ENCODE measurements around the gene ATP8B1. TPM values are rescaled to one million over a fixed set of nuclear protein-coding genes. Genes with fewer than 3 reads are reported as not detected.

The ATP8B1 gene
- polyA plus RNA-seq, 3 donors: 0.02 to 0.11 (median 0.03) TPM

DNA sequence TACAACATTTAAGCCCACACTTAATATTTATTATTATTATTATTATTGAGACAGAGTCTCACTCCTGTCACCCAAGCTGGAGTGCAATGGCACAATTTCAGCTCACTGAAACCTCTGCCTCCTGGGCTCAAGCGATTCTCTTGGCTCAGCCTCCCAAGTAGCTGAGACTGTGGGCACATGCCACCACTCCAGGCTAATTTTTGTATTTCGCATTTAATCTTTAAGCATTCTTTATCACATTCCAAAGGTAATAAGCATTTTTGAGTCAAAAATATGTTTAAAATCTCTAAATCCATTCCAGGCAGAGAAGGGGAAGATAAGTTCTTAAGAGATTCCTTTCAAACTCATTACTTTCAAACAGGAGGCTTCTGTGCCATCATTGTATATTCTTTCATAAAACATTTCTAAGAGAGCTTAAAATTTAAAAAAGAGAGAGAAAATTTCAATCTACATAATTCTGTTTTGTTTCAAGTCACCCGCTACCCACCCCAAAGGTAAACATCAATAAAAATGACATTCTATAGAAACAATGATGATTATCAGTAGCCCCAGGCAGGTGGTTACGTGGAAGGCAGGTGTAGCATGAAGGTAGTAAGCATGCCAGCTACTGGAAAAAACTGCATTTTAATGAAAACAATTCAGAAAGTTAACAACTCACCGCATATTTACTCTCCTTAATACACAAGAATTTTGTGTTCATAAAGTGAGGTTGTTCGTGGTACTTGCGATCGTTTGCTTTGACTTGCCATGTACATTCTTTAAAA lies 97.1 kb downstream of the ATP8B1 start:
- H3K27me3 ChIP-seq (ENCODE audit: control insufficient read depth in 2 of 2, insufficient read depth in 2 of 2, low read length in 2 of 2): no peaks in the 10 kb centered on the region
- no peak overlapping the region for H3K4me3 ChIP-seq (replicated peaks in 1 of 3; ENCODE audit: low read depth in 2 of 3, low read length in 3 of 3)
- no peak overlapping the region for H3K27ac Mint-ChIP-seq
- H3K27me3 Mint-ChIP-seq (ENCODE audit: low read depth in 3 of 3): peaks cover 0 to 2% (median 0%) of the 10 kb centered on the region in 3 donors
- H3K27ac ChIP-seq (ENCODE audit: low read depth in 1 of 2, low read length in 2 of 2): no peak overlapping the region
- H3K4me3 Mint-ChIP-seq: no peak overlapping the region
- intact Hi-C loops (cut with micrococcal nuclease): no loop called here
- H3K4me1 ChIP-seq (ENCODE audit: control insufficient read depth in 1 of 2, insufficient read depth in 2 of 2, low read length in 2 of 2): no peaks in the 10 kb centered on the region
- no CpG with 5 or more reads among the region's 8 CpGs for WGBS (ENCODE audit: insufficient coverage)
- no peaks in the 10 kb centered on the region for H3K36me3 ChIP-seq (replicated peaks in 1 of 2; ENCODE audit: control insufficient read depth in 1 of 2, insufficient read depth in 2 of 2, low read length in 2 of 2)
- peaks cover 0 to 5% of the 10 kb centered on the region in 2 donors for H3K9me3 ChIP-seq (replicated peaks in 1 of 2; ENCODE audit: control insufficient read depth in 1 of 2, insufficient read depth in 1 of 2, low read length in 2 of 2)
- peaks cover 6% of the 10 kb centered on the region for H3K4me1 Mint-ChIP-seq
- TF ChIP-seq, protein P1, sequence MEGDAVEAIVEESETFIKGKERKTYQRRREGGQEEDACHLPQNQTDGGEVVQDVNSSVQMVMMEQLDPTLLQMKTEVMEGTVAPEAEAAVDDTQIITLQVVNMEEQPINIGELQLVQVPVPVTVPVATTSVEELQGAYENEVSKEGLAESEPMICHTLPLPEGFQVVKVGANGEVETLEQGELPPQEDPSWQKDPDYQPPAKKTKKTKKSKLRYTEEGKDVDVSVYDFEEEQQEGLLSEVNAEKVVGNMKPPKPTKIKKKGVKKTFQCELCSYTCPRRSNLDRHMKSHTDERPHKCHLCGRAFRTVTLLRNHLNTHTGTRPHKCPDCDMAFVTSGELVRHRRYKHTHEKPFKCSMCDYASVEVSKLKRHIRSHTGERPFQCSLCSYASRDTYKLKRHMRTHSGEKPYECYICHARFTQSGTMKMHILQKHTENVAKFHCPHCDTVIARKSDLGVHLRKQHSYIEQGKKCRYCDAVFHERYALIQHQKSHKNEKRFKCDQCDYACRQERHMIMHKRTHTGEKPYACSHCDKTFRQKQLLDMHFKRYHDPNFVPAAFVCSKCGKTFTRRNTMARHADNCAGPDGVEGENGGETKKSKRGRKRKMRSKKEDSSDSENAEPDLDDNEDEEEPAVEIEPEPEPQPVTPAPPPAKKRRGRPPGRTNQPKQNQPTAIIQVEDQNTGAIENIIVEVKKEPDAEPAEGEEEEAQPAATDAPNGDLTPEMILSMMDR (IDR thresholded peaks at IDR 0.05): no peak
- no peak overlapping the region for H2AFZ ChIP-seq (ENCODE audit: insufficient read depth, low read depth, low read length, poor library complexity, severe bottlenecking)
- no peak overlapping the region for H3K9ac ChIP-seq (ENCODE audit: insufficient read depth, low read length, poor library complexity, severe bottlenecking)
- no peak for DNase-seq
- H3K4me2 ChIP-seq (replicated peaks; ENCODE audit: extremely low read depth, low read length, poor library complexity, severe bottlenecking): no peak overlapping the region
- H4K20me1 ChIP-seq (ENCODE audit: insufficient read depth, low read length): peaks cover 8% of the 10 kb centered on the region
- no peaks in the 10 kb centered on the region for H3K36me3 Mint-ChIP-seq
- no peaks in the 10 kb centered on the region for H3K79me2 ChIP-seq (ENCODE audit: insufficient read depth, low read length)
- peaks cover 0 to 6% (median 2%) of the 10 kb centered on the region in 7 donors for H3K9me3 Mint-ChIP-seq

DNA sequence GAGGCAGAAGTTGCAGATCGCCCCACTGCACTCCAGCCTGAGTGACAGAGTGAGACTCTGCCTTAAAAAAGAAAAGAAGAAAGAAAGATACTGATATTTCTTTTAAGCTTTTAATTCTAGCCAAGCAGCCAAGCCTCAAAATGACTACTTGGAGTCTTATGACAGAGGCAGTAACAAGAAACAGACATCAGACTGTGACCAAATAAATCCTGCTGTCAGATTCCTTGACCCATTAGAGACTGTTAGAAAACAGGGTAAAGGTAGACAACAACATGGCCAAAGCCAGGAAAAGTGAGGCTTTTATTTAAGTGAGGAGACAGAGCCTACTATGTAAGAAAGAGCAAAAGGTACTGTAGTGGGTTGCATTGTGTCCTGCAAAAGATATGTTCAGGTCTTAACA lies 98.1 kb downstream of the ATP8B1 start:
- no peak overlapping the region for H2AFZ ChIP-seq (ENCODE audit: insufficient read depth, low read depth, low read length, poor library complexity, severe bottlenecking)
- Mint-ChIP-seq H3K4me1 (peaks cover 6% of the 10 kb centered on the region), H3K9me3 (peaks cover 0 to 6% (median 2%) of the 10 kb centered on the region in 7 donors), H3K27me3 (ENCODE audit: low read depth in 3 of 3) (peaks cover 0 to 1% (median 0%) of the 10 kb centered on the region in 3 donors), H3K4me3 (no peak overlapping the region), H3K36me3 (no peaks in the 10 kb centered on the region), H3K27ac (no peak overlapping the region)
- H3K27me3 ChIP-seq (ENCODE audit: control insufficient read depth in 2 of 2, insufficient read depth in 2 of 2, low read length in 2 of 2): no peaks in the 10 kb centered on the region
- H3K79me2 ChIP-seq (ENCODE audit: insufficient read depth, low read length): peaks cover 1% of the 10 kb centered on the region
- H4K20me1 ChIP-seq (ENCODE audit: insufficient read depth, low read length): peaks cover 14% of the 10 kb centered on the region
- TF ChIP-seq, protein P1 (IDR thresholded peaks at IDR 0.05): no peak
- intact Hi-C loops (cut with micrococcal nuclease): no loop called here
- no peak for DNase-seq
- H3K36me3 ChIP-seq (replicated peaks in 1 of 2; ENCODE audit: control insufficient read depth in 1 of 2, insufficient read depth in 2 of 2, low read length in 2 of 2): no peaks in the 10 kb centered on the region
- no peaks in the 10 kb centered on the region for H3K4me1 ChIP-seq (ENCODE audit: control insufficient read depth in 1 of 2, insufficient read depth in 2 of 2, low read length in 2 of 2)
- no peak overlapping the region for H3K4me2 ChIP-seq (replicated peaks; ENCODE audit: extremely low read depth, low read length, poor library complexity, severe bottlenecking)
- 80% methylated on average over 1 of the region's 1 CpG for WGBS (ENCODE audit: insufficient coverage)
- no peak overlapping the region for H3K4me3 ChIP-seq (replicated peaks in 1 of 3; ENCODE audit: low read depth in 2 of 3, low read length in 3 of 3)
- no peak overlapping the region for H3K27ac ChIP-seq (ENCODE audit: low read depth in 1 of 2, low read length in 2 of 2)
- H3K9me3 ChIP-seq (replicated peaks in 1 of 2; ENCODE audit: control insufficient read depth in 1 of 2, insufficient read depth in 1 of 2, low read length in 2 of 2): peaks cover 0 to 5% of the 10 kb centered on the region in 2 donors
- no peak overlapping the region for H3K9ac ChIP-seq (ENCODE audit: insufficient read depth, low read length, poor library complexity, severe bottlenecking)

Data from CD14-positive monocyte (primary cell).